MM.1S (cell line): ENCODE measurements around the gene ZBTB24.

ENCODE experiments used
- DNase-seq: peaks from one replicate; pipeline ENCODE4 v3.0.0-alpha.2; 2015
- H2AFZ ChIP-seq: fragments of 300-600 bp; sonication (generic); 2 replicates; pipeline ENCODE4 v1.6.0; 2016; ENCODE audit warnings: antibody characterized with exemption, low read length
- H3F3A ChIP-seq: fragments of 300-600 bp; sonication (generic); 2 replicates; pipeline ENCODE4 v1.6.1; 2016; ENCODE audit warnings: mild to moderate bottlenecking, antibody characterized with exemption, low read length, moderate library complexity, mixed read lengths; ENCODE audit not compliant: insufficient read depth
- H3K27ac ChIP-seq: fragments of 300-600 bp; sonication (generic); 2 replicates; pipeline ENCODE4 v1.5.1; 2016; ENCODE audit warnings: mild to moderate bottlenecking, low read length
- H3K27me3 ChIP-seq: fragments of 300-600 bp; sonication (generic); replicated peaks from 2 replicates; pipeline ENCODE4 v1.6.0; 2016; ENCODE audit warnings: low read length; ENCODE audit not compliant: insufficient read depth
- H3K36me3 ChIP-seq: fragments of 300-600 bp; sonication (generic); replicated peaks from 2 replicates; pipeline ENCODE4 v1.6.1; 2016; ENCODE audit warnings: mild to moderate bottlenecking, low read length, mixed read lengths; ENCODE audit not compliant: insufficient read depth
- H3K4me1 ChIP-seq: fragments of 300-600 bp; sonication (generic); 2 replicates; pipeline ENCODE4 v1.6.1; 2016; ENCODE audit warnings: low read length, mixed read lengths
- H3K4me2 ChIP-seq: fragments of 300-600 bp; sonication (generic); 2 replicates; pipeline ENCODE4 v1.6.0; 2016; ENCODE audit warnings: low read depth, low read length
- H3K4me3 ChIP-seq: fragments of 300-600 bp; sonication (generic); 2 replicates; pipeline ENCODE4 v1.5.1; 2016; ENCODE audit warnings: low read length, mixed read lengths
- H3K79me2 ChIP-seq: fragments of 300-600 bp; sonication (generic); 2 replicates; pipeline ENCODE4 v1.6.1; 2016; ENCODE audit warnings: mixed run types, low read length, mixed read lengths
- H3K9ac ChIP-seq: fragments of 300-600 bp; sonication (generic); 2 replicates; pipeline ENCODE4 v1.6.1; 2016; ENCODE audit warnings: low read length, mixed read lengths
- H3K9me2 ChIP-seq: fragments of 300-600 bp; sonication (generic); replicated peaks from 2 replicates; pipeline ENCODE4 v1.6.1; 2016; ENCODE audit warnings: mild to moderate bottlenecking, low read length, mixed read lengths; ENCODE audit not compliant: insufficient read depth
- H3K9me3 ChIP-seq: fragments of 300-600 bp; sonication (generic); replicated peaks from 2 replicates; pipeline ENCODE4 v1.6.1; 2016; ENCODE audit warnings: mild to moderate bottlenecking, low read length, mixed read lengths; ENCODE audit not compliant: insufficient read depth
- H4K20me1 ChIP-seq: fragments of 300-600 bp; sonication (generic); 2 replicates; pipeline ENCODE4 v1.6.1; 2016; ENCODE audit warnings: mild to moderate bottlenecking, low read length, moderate library complexity, mixed read lengths; ENCODE audit not compliant: insufficient read depth
- CTCF ChIP-seq: fragments of 300-600 bp; sonication (generic); IDR thresholded peaks from 2 replicates; pipeline ENCODE4 v1.5.1; 2016; ENCODE audit warnings: antibody characterized with exemption, low read length, mixed read lengths
- EZH2 ChIP-seq: fragments of 300-600 bp; sonication (generic); optimal IDR thresholded peaks from 2 replicates; pipeline ENCODE3; 2017; ENCODE audit warnings: low read depth, mild to moderate bottlenecking, antibody characterized with exemption, low read length, mixed read lengths
- EZH2phosphoT487 ChIP-seq: fragments of 300-600 bp; sonication (generic); IDR thresholded peaks from 2 replicates; pipeline ENCODE4 v1.6.1; 2018; ENCODE audit warnings: antibody characterized with exemption, low read length

The ZBTB24 gene

DNA sequence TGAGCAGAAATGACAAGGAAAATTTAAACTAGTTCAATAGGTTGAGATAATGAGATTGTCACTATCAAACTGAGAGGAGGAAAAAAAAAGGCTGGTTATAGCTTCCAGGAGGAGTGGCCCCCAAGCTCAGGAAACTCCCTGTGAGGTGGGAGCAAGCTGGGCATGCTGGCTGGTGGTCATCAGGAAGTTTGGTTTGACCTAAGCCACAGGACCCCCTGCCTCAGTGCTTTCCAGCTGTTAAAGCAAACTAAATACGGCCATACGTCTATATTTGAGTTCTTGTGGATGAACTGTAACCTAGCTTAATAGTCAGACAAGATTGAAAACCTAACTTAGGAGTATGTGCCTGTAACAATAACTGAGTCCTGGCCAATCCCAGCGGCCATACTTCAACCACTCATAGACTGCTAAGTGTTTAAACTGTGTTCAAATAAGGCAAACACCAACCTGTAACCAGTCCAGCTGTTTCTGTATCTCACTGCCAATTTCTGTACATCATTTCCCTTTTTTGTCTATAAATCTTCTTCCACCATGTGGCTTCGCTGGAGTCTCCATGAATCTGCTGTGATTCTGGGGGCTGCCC, 24.6 kb upstream of the ZBTB24 start:
- Histone ChIP-seq H2AFZ (no peak overlapping the region), H3K27me3 (no peaks in the 10 kb centered on the region), H3K9me2 (no peaks in the 10 kb centered on the region), H3K4me3 (no peak overlapping the region), H3K4me1 (no peaks in the 10 kb centered on the region), H3K27ac (no peak overlapping the region), H3K79me2 (no peaks in the 10 kb centered on the region), H3F3A (no peaks in the 10 kb centered on the region), H3K9me3 (no peaks in the 10 kb centered on the region), H4K20me1 (no peaks in the 10 kb centered on the region), H3K4me2 (no peak overlapping the region), H3K9ac (no peak overlapping the region), H3K36me3 (no peaks in the 10 kb centered on the region)
- TF ChIP-seq EZH2phosphoT487 (no peak), EZH2 (no peak), CTCF (no peak)
- no peak for DNase-seq

DNA sequence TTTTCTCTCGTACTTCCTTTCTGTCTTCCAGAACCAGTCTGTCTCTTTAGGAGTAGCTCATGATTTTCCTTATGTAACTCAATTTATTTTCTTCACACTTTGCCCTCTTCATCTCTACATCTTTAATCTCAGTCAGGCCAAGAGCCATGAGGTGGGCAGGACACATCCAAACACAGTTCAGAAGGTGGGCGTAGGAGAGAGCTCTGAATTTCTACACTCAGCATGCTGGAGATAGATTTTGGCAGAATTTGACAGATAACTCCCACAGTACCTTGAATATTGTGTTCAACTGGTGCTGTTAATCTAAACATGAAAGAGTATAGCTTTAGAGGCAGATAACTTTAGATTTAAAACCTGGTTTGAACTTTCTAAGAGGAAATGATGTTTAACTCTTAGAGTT, 23.8 kb upstream of the ZBTB24 start:
- no peak for TF ChIP-seq EZH2
- TF ChIP-seq CTCF = no peak
- TF ChIP-seq EZH2phosphoT487 = no peak
- Histone ChIP-seq H3K9ac (no peak overlapping the region), H3K36me3 (no peaks in the 10 kb centered on the region), H3K27me3 (no peaks in the 10 kb centered on the region), H3K79me2 (no peaks in the 10 kb centered on the region), H3K4me3 (no peak overlapping the region), H3K27ac (no peak overlapping the region), H3K4me2 (no peak overlapping the region), H3K9me3 (no peaks in the 10 kb centered on the region), H4K20me1 (no peaks in the 10 kb centered on the region), H3F3A (no peaks in the 10 kb centered on the region), H3K4me1 (no peaks in the 10 kb centered on the region), H3K9me2 (no peaks in the 10 kb centered on the region), H2AFZ (no peak overlapping the region)
- no peak for DNase-seq

DNA sequence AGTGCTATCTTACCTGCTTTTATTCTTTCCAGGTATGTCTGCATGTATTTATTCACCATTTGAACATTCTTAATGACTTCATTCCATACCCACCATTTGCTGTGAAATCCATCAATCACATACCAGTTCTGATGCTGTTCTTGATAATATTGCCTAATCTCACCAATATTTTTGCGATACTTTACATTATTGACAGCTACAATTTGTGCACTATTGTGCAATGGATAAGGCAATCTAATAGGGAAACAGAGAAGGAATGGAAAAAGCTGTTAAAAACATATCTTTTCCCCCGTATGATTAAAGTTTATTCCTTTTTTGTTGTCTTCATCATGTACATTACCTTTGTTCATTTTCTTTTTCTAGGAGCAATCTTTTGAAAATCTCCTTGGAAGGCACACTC, 23.3 kb upstream of the ZBTB24 start:
- Histone ChIP-seq H3K4me2 (no peak overlapping the region), H3K9ac (no peak overlapping the region), H3K4me3 (no peak overlapping the region), H3K4me1 (no peaks in the 10 kb centered on the region), H3K27ac (no peak overlapping the region), H3K9me3 (no peaks in the 10 kb centered on the region), H2AFZ (no peak overlapping the region), H3F3A (no peaks in the 10 kb centered on the region), H3K9me2 (no peaks in the 10 kb centered on the region), H3K36me3 (no peaks in the 10 kb centered on the region), H3K27me3 (no peaks in the 10 kb centered on the region), H4K20me1 (no peaks in the 10 kb centered on the region), H3K79me2 (no peaks in the 10 kb centered on the region)
- DNase-seq = no peak
- TF ChIP-seq EZH2 = no peak
- TF ChIP-seq EZH2phosphoT487 = no peak
- no peak for TF ChIP-seq CTCF
